Activated T-cell treated with anti-CD3 and anti-CD28 coated beads for 48 hours (primary cell): ENCODE results near the gene LYPD4.
"Not testable (repeated sequence)": the region's sequence is repeated elsewhere in the genome, so short reads cannot be mapped to it uniquely, and the experiment has no call there.

Experiments used
- DNase-seq: peaks from one replicate; pipeline ENCODE4 v3.0.0-alpha.2; 2020; ENCODE audit warnings: low read depth

LYPD4 gene

GRCh38 chr19:41799444-41800000 is 45.0 kb downstream of the LYPD4 start:
- no peak for DNase-seq

DNA sequence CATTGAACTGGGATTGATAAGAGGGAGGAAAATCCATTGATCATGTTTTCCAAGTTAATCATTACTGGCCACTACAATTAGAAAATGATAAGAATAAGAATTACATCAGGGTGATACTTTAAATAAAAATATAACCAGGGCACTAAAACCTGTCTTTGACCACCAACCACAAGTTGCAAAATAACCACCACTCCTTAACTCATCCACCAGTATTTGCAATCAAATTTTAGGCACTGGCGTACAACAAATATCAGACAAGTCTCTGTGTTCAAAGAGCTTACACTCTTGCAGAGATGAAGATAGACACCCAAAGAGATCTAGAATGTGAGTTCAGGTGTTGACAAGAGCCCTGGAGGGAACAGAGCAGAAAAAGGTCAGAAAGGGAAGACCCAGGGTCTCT is 47.6 kb downstream of the LYPD4 start:
- no peak for DNase-seq

- no peak for DNase-seq
Observed at GRCh38 chr19:41796362-41796761, 48.1 kb downstream of the LYPD4 start, which contains the start of gene CEACAM3. CEACAM3 (plus strand) TSS chr19:41796587; CDS start chr19:41796678, 91 bp downstream.

- peak; percentile 35 for DNase-seq
Observed at GRCh38 chr19:41795031-41795461, 49.4 kb downstream of the LYPD4 start.

DNA sequence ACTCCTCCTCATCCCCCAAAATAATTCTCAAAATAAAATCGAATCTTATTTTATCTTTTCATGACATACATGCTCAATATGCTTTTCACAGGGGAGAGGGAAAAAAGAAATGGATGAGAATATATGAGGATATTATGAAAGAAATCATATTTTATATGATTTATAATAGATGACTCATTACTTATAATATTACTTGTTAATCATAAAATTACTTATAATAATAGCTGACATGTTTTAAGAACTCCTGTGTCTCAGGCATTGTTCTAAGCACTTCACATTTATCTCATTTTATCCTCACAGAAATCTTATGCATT is 51.1 kb downstream of the LYPD4 start:
- DNase-seq, result no peak

GRCh38 chr19:41792513-41793413 is 51.7 kb downstream of the LYPD4 start:
- peak; percentile 48 for DNase-seq

DNA sequence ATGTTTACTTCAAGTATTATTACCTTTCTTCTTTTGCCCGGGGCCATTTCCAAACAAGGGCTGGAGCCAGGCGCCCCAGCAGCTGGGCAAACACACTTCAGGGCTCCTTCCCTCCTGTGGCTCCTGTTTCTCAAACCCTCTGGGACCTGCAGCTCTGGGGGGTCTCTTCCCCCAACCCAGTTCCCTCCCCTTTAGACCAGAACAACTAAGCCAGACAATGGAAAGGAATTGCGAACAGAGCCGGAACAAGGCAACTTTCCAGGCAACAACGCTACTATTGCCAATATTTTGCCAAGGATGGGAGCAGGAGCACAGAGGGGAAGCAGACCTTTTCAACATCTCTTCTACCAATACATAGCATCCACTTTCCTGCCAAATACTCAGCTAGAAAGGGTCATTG is 55.4 kb downstream of the LYPD4 start:
- not testable (repeated sequence) for DNase-seq

- not testable (repeated sequence) for DNase-seq
Observed at GRCh38 chr19:41788518-41788917, 56.0 kb downstream of the LYPD4 start.
